HCT116 (cell line): Measurements from ENCODE around the gene PCMT1. TPM values are rescaled to one million over a fixed set of nuclear protein-coding genes. Genes with fewer than 3 reads are reported as not detected.

Source experiments
- ATAC-seq: fragments of 200-7000 bp; cut with Tn5 transposase; 2 replicates; pipeline ENCODE4 v1.9.1; 2020; ENCODE audit warnings: mild to moderate bottlenecking, moderate library complexity
- BruUV-seq: library from RNA; stranded (reverse); fragments of 400-500 nt; replicated peaks from 2 replicates; lab custom pipeline; 2021; lab: Mats Ljungman, UMichigan
- CTCF ChIA-PET: fragments of 300-600 bp; sonication (Branson Sonifier 250); formaldehyde crosslinking; loops from one replicate; lab custom pipeline; 2021; ENCODE audit warnings: antibody characterized with exemption; lab: Charles Lee
- POLR2A ChIA-PET: fragments of 300-600, 350-600 bp; sonication (Branson Sonifier 250); formaldehyde crosslinking; loops from one replicate; lab custom pipeline; 2021; ENCODE audit warnings: antibody characterized with exemption; lab: Charles Lee
- RAD21 ChIA-PET, 2 experiments: fragments of 300-600 bp; sonication (Branson Sonifier 250); formaldehyde crosslinking; loops; one replicate each; lab custom pipeline; 2023; ENCODE audit warnings: low total read pairs in 2 of 2; ENCODE audit not compliant: uncharacterized antibody in 2 of 2, unreplicated experiment in 2 of 2, low non-redundant PET in 1 of 2; lab: Charles Lee
- DNase-seq: peaks from one replicate; pipeline ENCODE4 v3.0.0-alpha.2; 2010; ENCODE audit warnings: low read depth, low spot score
- H2AFZ ChIP-seq: fragments of 200-600 bp; shearing (Covaris generic), sonication (generic); 2 replicates; pipeline ENCODE4 v1.6.1; 2017; ENCODE audit warnings: low read depth, mixed run types, mixed read lengths, antibody characterized with exemption, low read length; ENCODE audit not compliant: poor library complexity, severe bottlenecking
- H3K27ac ChIP-seq: 2 replicates; pipeline ENCODE4 v1.5.1; 2012; ENCODE audit warnings: low read depth, low read length
- H3K27me3 ChIP-seq: fragments of 200-600 bp; sonication (generic); 2 replicates; pipeline ENCODE4 v1.6.1; 2016; ENCODE audit warnings: mixed run types, low read length, mixed read lengths; ENCODE audit not compliant: insufficient read depth
- H3K36me3 ChIP-seq, 2 experiments: fragments of 200-500 bp in 1 of 2; fragments of 200-600 bp in 1 of 2; sonication (Bioruptor generic) in 1 of 2; sonication (generic) in 1 of 2; 2 replicates each; pipeline versions ENCODE4 v1.5.1 to v1.6.1; 2014 to 2016; ENCODE audit warnings: low read length in 2 of 2, inconsistent platforms in 1 of 2, mixed read lengths in 1 of 2, mixed run types in 1 of 2; ENCODE audit not compliant: insufficient read depth in 2 of 2, control insufficient read depth in 1 of 2
- H3K4me1 ChIP-seq, 2 experiments: fragments of 200-600 bp in 1 of 2; sonication (generic) in 1 of 2; 2 replicates each; pipeline versions ENCODE4 v1.5.1 to v1.6.1; 2012 to 2017; ENCODE audit warnings: low read length in 2 of 2, inconsistent platforms in 1 of 2, mild to moderate bottlenecking in 1 of 2, mixed read lengths in 1 of 2, mixed run types in 1 of 2, moderate library complexity in 1 of 2; ENCODE audit not compliant: insufficient read depth in 2 of 2, control insufficient read depth in 1 of 2
- H3K4me2 ChIP-seq: fragments of 200-600 bp; sonication (generic); 2 replicates; pipeline ENCODE4 v1.6.1; 2017; ENCODE audit warnings: mixed run types, low read length, mixed read lengths
- H3K4me3 ChIP-seq, 2 experiments: fragments of 200-600 bp in 1 of 2; sonication (generic) in 1 of 2; replicated peaks in 1 of 2; 2 replicates each; pipeline ENCODE4 v1.5.1; 2011 to 2016; ENCODE audit warnings: low read length in 2 of 2, control low read depth in 1 of 2, low read depth in 1 of 2, mild to moderate bottlenecking in 1 of 2, mixed read lengths in 1 of 2, mixed run types in 1 of 2
- H3K79me2 ChIP-seq: fragments of 200-600 bp; sonication (generic); 2 replicates; pipeline ENCODE4 v1.6.1; 2017; ENCODE audit warnings: mild to moderate bottlenecking, mixed run types, low read length, moderate library complexity, mixed read lengths; ENCODE audit not compliant: insufficient read depth
- H3K9ac ChIP-seq: fragments of 200-600 bp; sonication (generic); 2 replicates; pipeline ENCODE4 v1.6.1; 2016; ENCODE audit warnings: low read length, mixed read lengths
- H3K9me2 ChIP-seq: fragments of 200-600 bp; sonication (generic), shearing (Covaris generic); 2 replicates; pipeline ENCODE4 v1.6.1; 2017; ENCODE audit warnings: mixed run types, mild to moderate bottlenecking, moderate library complexity; ENCODE audit not compliant: insufficient read depth
- H3K9me3 ChIP-seq, 2 experiments: fragments of 200-500 bp in 1 of 2; fragments of 200-600 bp in 1 of 2; sonication (Bioruptor generic) in 1 of 2; sonication (generic) in 1 of 2; 2 replicates each; pipeline ENCODE4 v1.6.1; 2014 to 2017; ENCODE audit warnings: low read length in 2 of 2, mixed read lengths in 2 of 2, inconsistent platforms in 1 of 2, low read depth in 1 of 2, mild to moderate bottlenecking in 1 of 2, mixed run types in 1 of 2, moderate library complexity in 1 of 2; ENCODE audit not compliant: control insufficient read depth in 1 of 2, insufficient read depth in 1 of 2
- H4K20me1 ChIP-seq: fragments of 200-600 bp; sonication (generic), shearing (Covaris generic); 2 replicates; pipeline ENCODE4 v1.6.1; 2017; ENCODE audit warnings: mixed run types, mild to moderate bottlenecking, moderate library complexity; ENCODE audit not compliant: insufficient read depth
- CEBPB ChIP-seq: IDR thresholded peaks from 2 replicates; pipeline ENCODE4 v1.6.1; 2012; ENCODE audit warnings: low read depth
- CTCF ChIP-seq, 3 experiments: fragments of 200-600 bp in 1 of 3; sonication (generic) in 1 of 3; IDR thresholded peaks in 2 of 3; conservative IDR thresholded peaks in 1 of 3; 2 replicates each; pipeline ENCODE4 v1.5.1; 2012 to 2017; ENCODE audit warnings: low read depth in 2 of 3, low read length in 2 of 3, antibody characterized with exemption in 1 of 3, borderline replicate concordance in 1 of 3, control low read depth in 1 of 3, mild to moderate bottlenecking in 1 of 3, mixed read lengths in 1 of 3, mixed run types in 1 of 3, moderate library complexity in 1 of 3; ENCODE audit not compliant: insufficient read depth in 1 of 3
- EGR1 ChIP-seq: IDR thresholded peaks from 2 replicates; pipeline ENCODE4 v1.6.1; 2012; ENCODE audit warnings: low read depth
- ELF1 ChIP-seq: IDR thresholded peaks from 2 replicates; pipeline ENCODE4 v1.6.1; 2012; ENCODE audit warnings: low read depth, borderline replicate concordance
- EZH2 ChIP-seq: fragments of 200-600 bp; sonication (generic); IDR thresholded peaks from 2 replicates; pipeline ENCODE4 v1.6.1; 2017; ENCODE audit warnings: antibody characterized with exemption, mixed run types
- EZH2phosphoT487 ChIP-seq: fragments of 200-600 bp; IDR thresholded peaks from 2 replicates; pipeline ENCODE4 v1.6.1; 2018; ENCODE audit warnings: antibody characterized with exemption, borderline replicate concordance
- FOSL1 ChIP-seq: IDR thresholded peaks from 2 replicates; pipeline ENCODE4 v1.6.1; 2012; ENCODE audit warnings: low read depth
- JUND ChIP-seq: IDR thresholded peaks from 2 replicates; pipeline ENCODE4 v1.6.1; 2012
- MAX ChIP-seq: IDR thresholded peaks from 2 replicates; pipeline ENCODE4 v1.6.1; 2012
- POLR2A ChIP-seq: IDR thresholded peaks from 2 replicates; pipeline ENCODE4 v1.7.0; 2011; ENCODE audit warnings: borderline replicate concordance; ENCODE audit not compliant: insufficient read depth, insufficient read length; ENCODE audit errors: extremely low read depth
- RAD21 ChIP-seq: IDR thresholded peaks from 2 replicates; pipeline ENCODE4 v1.6.1; 2012; ENCODE audit warnings: low read depth, mild to moderate bottlenecking
- SP1 ChIP-seq: IDR thresholded peaks from 2 replicates; pipeline ENCODE4 v1.6.1; 2012; ENCODE audit warnings: low read depth
- SRF ChIP-seq: IDR thresholded peaks from 2 replicates; pipeline ENCODE4 v1.6.1; 2012; ENCODE audit warnings: low read depth
- YY1 ChIP-seq: IDR thresholded peaks from 2 replicates; pipeline ENCODE4 v1.6.1; 2011; ENCODE audit warnings: low read length, low read depth, moderate library complexity, mild to moderate bottlenecking; ENCODE audit not compliant: insufficient replicate concordance; ENCODE audit errors: extremely low read depth
- ZBTB33 ChIP-seq: IDR thresholded peaks from 2 replicates; pipeline ENCODE4 v1.6.1; 2011; ENCODE audit warnings: mild to moderate bottlenecking, low read length, moderate library complexity; ENCODE audit not compliant: insufficient replicate concordance; ENCODE audit errors: extremely low read depth
- ZFX ChIP-seq: fragments of 450-650 bp; IDR thresholded peaks from 2 replicates; pipeline ENCODE4 v1.6.1; 2017
- ZNF274 ChIP-seq: fragments of 200-500 bp; sonication (Bioruptor generic); IDR thresholded peaks from 2 replicates; pipeline ENCODE4 v1.6.1; 2014; ENCODE audit warnings: mild to moderate bottlenecking, low read depth, low read length, inconsistent platforms
- intact Hi-C: fragments of 100-400 bp; cut with micrococcal nuclease; formaldehyde crosslinking; loops from 2 replicates; pipeline ENCODE4 v1.10.0; 2022
- total RNA-seq: library from RNA; stranded (reverse); gene quantifications from one replicate; pipeline ENCODE4 v1.2.1, GENCODE V29; 2021; ENCODE audit not compliant: unreplicated experiment
- TF ChIP-seq, protein P1 (sequence below): IDR thresholded peaks from 2 replicates; pipeline ENCODE4 v1.6.1; 2012

The PCMT1 gene
- total RNA-seq, 1 experiment from 2014 or later = 86.9 TPM

DNA sequence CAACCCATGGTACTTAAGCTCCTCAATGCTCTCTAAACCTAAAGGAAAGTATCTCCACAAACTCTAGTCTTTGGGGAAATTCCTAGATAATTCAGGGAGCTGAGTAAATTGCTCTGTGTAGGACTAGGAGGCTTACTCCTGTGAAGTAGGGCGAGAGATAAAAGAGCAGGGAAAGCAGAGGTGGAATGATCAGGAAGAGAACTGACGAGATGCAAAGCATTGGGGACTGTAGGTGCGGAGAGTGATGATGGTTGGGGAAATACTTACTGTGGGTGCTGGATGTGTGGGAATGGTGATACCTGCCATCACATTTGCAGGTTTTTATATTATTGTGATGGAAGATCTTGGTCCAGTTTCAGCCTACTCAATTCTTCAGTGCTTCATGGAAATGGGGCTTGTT lies 30.0 kb upstream of the PCMT1 start:
- no peak for TF ChIP-seq CEBPB
- no peak for TF ChIP-seq RAD21
- TF ChIP-seq, all 23 proteins: peak for 0
- ChIA-PET CTCF (no interaction called here), POLR2A (no interaction called here), RAD21 (no interaction called here)
- Histone ChIP-seq H3K36me3 (0 out of 4 replicates have a peak, but pooled peaks cover 0 to 7% of the 10 kb centered on the region in 2 experiments), H3K27me3 (no peaks in the 10 kb centered on the region), H2AFZ (no peak overlapping the region), H3K4me3 (no peak overlapping the region), H3K4me2 (no peak overlapping the region), H3K9ac (no peak overlapping the region), H3K9me3 (no peaks in the 10 kb centered on the region), H3K4me1 (peaks cover 4 to 19% of the 10 kb centered on the region in 2 experiments; a peak in 3 of 4 replicates), H4K20me1 (peaks cover 5% of the 10 kb centered on the region; the same call in 1 of the 2 replicates), H3K9me2 (no peaks in the 10 kb centered on the region), H3K79me2 (peaks cover 38% of the 10 kb centered on the region), H3K27ac (no peak overlapping the region)
- BruUV-seq = no TSS peak
- ATAC-seq (no peak), DNase-seq (no peak)
- intact Hi-C loops = loop anchor here (5.0 kb wide), 1 partner anchor 152 kb away; the partner anchor contains the start of gene GINM1

- Histone ChIP-seq H3K9me3 (no peaks in the 10 kb centered on the region), H3K4me3 (no peak overlapping the region), H3K79me2 (peaks cover 3% of the 10 kb centered on the region; the same call in 1 of the 2 replicates), H3K36me3 (peaks cover 12 to 17% of the 10 kb centered on the region in 2 experiments; a peak in 2 of 4 replicates), H3K27ac (no peak overlapping the region), H3K9me2 (no peaks in the 10 kb centered on the region), H3K4me1 (peaks cover 0 to 7% of the 10 kb centered on the region in 2 experiments; a peak in 1 of 4 replicates), H3K9ac (no peak overlapping the region), H3K4me2 (no peak overlapping the region), H4K20me1 (0 out of 2 replicates have a peak, but pooled peaks cover 5% of the 10 kb centered on the region), H2AFZ (no peak overlapping the region), H3K27me3 (no peaks in the 10 kb centered on the region)
- DNase-seq = no peak
- RAD21 ChIA-PET = interaction anchor here in 1 of 2 experiments (1.0 kb wide), 1 partner anchor 293 kb away, joined by 3 read pairs; no protein-coding TSS in a partner anchor
- BruUV-seq = no TSS peak
- CTCF ChIA-PET = no interaction called here
- POLR2A ChIA-PET = no interaction called here
- ATAC-seq = no peak
- intact Hi-C loops = loop anchor here (1.0 to 5.0 kb wide), 2 partner anchors 203 to 294 kb away; no protein-coding TSS in a partner anchor
- no peak for TF ChIP-seq YY1
- TF ChIP-seq RAD21 = no peak
- no peak for TF ChIP-seq SP1
- no peak for TF ChIP-seq MAX
- no peak for TF ChIP-seq ELF1
- TF ChIP-seq EGR1 = no peak
- no peak for TF ChIP-seq SRF
- no peak for TF ChIP-seq EZH2
- no peak for TF ChIP-seq ZBTB33
- no peak for TF ChIP-seq CTCF (IDR thresholded peaks at IDR 0.05 in 2 of 3, conservative IDR thresholded peaks at IDR 0.05 in 1 of 3; ENCODE audit: borderline replicate concordance in 1 of 3, insufficient read depth in 1 of 3, low read depth in 2 of 3, low read length in 2 of 3)
- TF ChIP-seq ZNF274 = no peak
- TF ChIP-seq JUND = no peak
- TF ChIP-seq POLR2A = no peak
- TF ChIP-seq EZH2phosphoT487 = no peak
- TF ChIP-seq FOSL1 = no peak
- TF ChIP-seq, protein P1, sequence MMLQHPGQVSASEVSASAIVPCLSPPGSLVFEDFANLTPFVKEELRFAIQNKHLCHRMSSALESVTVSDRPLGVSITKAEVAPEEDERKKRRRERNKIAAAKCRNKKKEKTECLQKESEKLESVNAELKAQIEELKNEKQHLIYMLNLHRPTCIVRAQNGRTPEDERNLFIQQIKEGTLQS = no peak
- TF ChIP-seq ZFX = no peak
These were observed 26.3 kb upstream of the PCMT1 start for GRCh38 chr6:149723262-149723661.
